ENCODE results near the gene KRT1.

- TF ChIP-seq POLR2A (IDR thresholded peaks at IDR 0.05; ENCODE audit: low read length) (no peak), GATA1 (IDR thresholded peaks at IDR 0.05; ENCODE audit: low read depth, low read length) (no peak)
Measured at GRCh38 chr12:52677126-52677525, 3.1 kb downstream of the KRT1 start.

Measured in erythroblast (primary cell).